Hematopoietic multipotent progenitor cell treated with erythropoietin and hydrocortisone succinate and interleukin-3 and kit ligand, for 6 days (in vitro differentiated cells): ENCODE results near the gene WFDC12.
A peak's percentile ranks its signal among the peaks of the same experiment; 100 is the strongest.

Experiments used
- DNase-seq: peaks from one replicate; pipeline ENCODE4 v3.0.0-alpha.2; 2015

The WFDC12 gene

GRCh38 chr20:45114465-45115385 is 9.5 kb downstream of the WFDC12 start, which contains the start of gene WFDC5:
TSS of gene WFDC5 (minus strand) at chr20:45115174. CDS start at chr20:45115083, 91 bp downstream.
- DNase-seq = no peak

- no peak for DNase-seq
These were observed 10.4 kb downstream of the WFDC12 start for GRCh38 chr20:45113865-45114264.

GRCh38 chr20:45112754-45113153 is 11.5 kb downstream of the WFDC12 start:
- DNase-seq = no peak

GRCh38 chr20:45111799-45112471 is 12.3 kb downstream of the WFDC12 start:
- DNase-seq = peak; percentile 43

- DNase-seq = no peak
These were observed 13.0 kb downstream of the WFDC12 start for GRCh38 chr20:45111285-45111684.

- DNase-seq = no peak
These were observed 14.0 kb downstream of the WFDC12 start for GRCh38 chr20:45110301-45110700.

GRCh38 chr20:45109634-45110033 is 14.6 kb downstream of the WFDC12 start:
- DNase-seq = no peak

- DNase-seq = no peak
These were observed 18.9 kb downstream of the WFDC12 start for GRCh38 chr20:45105317-45105716.

GRCh38 chr20:45104786-45105185 is 19.5 kb downstream of the WFDC12 start:
- DNase-seq = no peak

- DNase-seq = no peak
These were observed 21.2 kb downstream of the WFDC12 start for GRCh38 chr20:45103072-45103471.

- DNase-seq = no peak
These were observed 22.9 kb downstream of the WFDC12 start for GRCh38 chr20:45101333-45101850.

GRCh38 chr20:45100563-45101245 is 23.6 kb downstream of the WFDC12 start, which contains the start of gene KCNS1:
TSS of gene KCNS1 (minus strand) at chr20:45101127. CDS start at chr20:45099236, 1,891 bp downstream.
- peak; percentile 23 for DNase-seq

- peak; percentile 55 for DNase-seq
These were observed 26.0 kb downstream of the WFDC12 start for GRCh38 chr20:45098103-45098773.

- DNase-seq = peak; percentile 78
These were observed 26.7 kb downstream of the WFDC12 start for GRCh38 chr20:45097485-45098102.

GRCh38 chr20:45096781-45097180 is 27.5 kb downstream of the WFDC12 start:
- no peak for DNase-seq

- DNase-seq = peak; percentile 87
These were observed 28.4 kb downstream of the WFDC12 start for GRCh38 chr20:45095805-45096238.

GRCh38 chr20:45094864-45095574 is 29.2 kb downstream of the WFDC12 start:
- DNase-seq = no peak

- DNase-seq = no peak
These were observed 30.1 kb downstream of the WFDC12 start for GRCh38 chr20:45094201-45094600.

GRCh38 chr20:45092898-45093297 is 31.4 kb downstream of the WFDC12 start:
- DNase-seq = no peak

GRCh38 chr20:45091366-45091765 is 32.9 kb downstream of the WFDC12 start:
- no peak for DNase-seq

- DNase-seq = no peak
These were observed 33.8 kb downstream of the WFDC12 start for GRCh38 chr20:45090481-45090880.
